ENCODE results near the gene RNF11. TPM values are rescaled to one million over a fixed set of nuclear protein-coding genes. Genes with fewer than 3 reads are reported as not detected.
"Not testable (repeated sequence)": the region's sequence is repeated elsewhere in the genome, so short reads cannot be mapped to it uniquely, and the experiment has no call there.

RNF11 gene
- total RNA-seq, 1 donor from 2014 or later: 94.0 TPM

- intact Hi-C loops (cut with DNase I): no loop called here
- DNase-seq: no peak
- H3K4me3 ChIP-seq: no peak overlapping the region
Observed at GRCh38 chr1:51214615-51215131, 21.4 kb upstream of the RNF11 start.

GRCh38 chr1:51215169-51215568 is 20.9 kb upstream of the RNF11 start:
- ATAC-seq (no peak), DNase-seq (no peak)
- H3K27ac ChIP-seq: no peak overlapping the region
- no peaks in the 10 kb centered on the region for H3K27me3 ChIP-seq
- intact Hi-C loops (cut with DNase I): no loop called here
- H3K4me3 ChIP-seq: no peak overlapping the region
- no peaks in the 10 kb centered on the region for H3K9me3 ChIP-seq
- no peaks in the 10 kb centered on the region for H3K36me3 ChIP-seq
- peaks cover 9% of the 10 kb centered on the region for H3K4me1 ChIP-seq
- no peak for TF ChIP-seq CTCF (IDR thresholded peaks at IDR 0.05)

More at GRCh38 chr1:51214615-51215131, 21.4 kb upstream of the RNF11 start:
- Histone ChIP-seq H3K27ac (no peak overlapping the region), H3K36me3 (no peaks in the 10 kb centered on the region), H3K27me3 (no peaks in the 10 kb centered on the region), H3K4me1 (peaks cover 9% of the 10 kb centered on the region), H3K9me3 (no peaks in the 10 kb centered on the region)
- no peak for TF ChIP-seq CTCF (IDR thresholded peaks at IDR 0.05)
- no peak for ATAC-seq

- intact Hi-C loops (cut with DNase I): no loop called here
- Histone ChIP-seq H3K9me3 (no peaks in the 10 kb centered on the region), H3K4me1 (peaks cover 9% of the 10 kb centered on the region), H3K36me3 (no peaks in the 10 kb centered on the region), H3K27ac (no peak overlapping the region), H3K4me3 (no peak overlapping the region), H3K27me3 (no peaks in the 10 kb centered on the region)
- ATAC-seq: no peak
- TF ChIP-seq CTCF (IDR thresholded peaks at IDR 0.05): no peak
- no peak for DNase-seq
Observed at GRCh38 chr1:51216631-51217030, 19.4 kb upstream of the RNF11 start.

GRCh38 chr1:51217101-51217500 is 19.0 kb upstream of the RNF11 start:
- DNase-seq (no peak), ATAC-seq (no peak)
- Histone ChIP-seq H3K4me1 (peaks cover 9% of the 10 kb centered on the region), H3K9me3 (no peaks in the 10 kb centered on the region), H3K36me3 (no peaks in the 10 kb centered on the region), H3K27me3 (no peaks in the 10 kb centered on the region), H3K27ac (no peak overlapping the region), H3K4me3 (no peak overlapping the region)
- intact Hi-C loops (cut with DNase I): no loop called here
- no peak for TF ChIP-seq CTCF (IDR thresholded peaks at IDR 0.05)

- no peak overlapping the region for H3K4me3 ChIP-seq
- DNase-seq (no peak), ATAC-seq (no peak)
- H3K9me3 ChIP-seq: no peaks in the 10 kb centered on the region
- H3K4me1 ChIP-seq: peaks cover 9% of the 10 kb centered on the region
- H3K27ac ChIP-seq: no peak overlapping the region
- H3K36me3 ChIP-seq: no peaks in the 10 kb centered on the region
- TF ChIP-seq CTCF (IDR thresholded peaks at IDR 0.05): no peak
- intact Hi-C loops (cut with DNase I): no loop called here
- H3K27me3 ChIP-seq: no peaks in the 10 kb centered on the region
Observed at GRCh38 chr1:51218570-51218969, 17.5 kb upstream of the RNF11 start.

- no peak for ATAC-seq
- no peak for DNase-seq
- no peak overlapping the region for H3K4me3 ChIP-seq
- peaks cover 7% of the 10 kb centered on the region for H3K4me1 ChIP-seq
- H3K36me3 ChIP-seq: no peaks in the 10 kb centered on the region
- no peaks in the 10 kb centered on the region for H3K9me3 ChIP-seq
- TF ChIP-seq CTCF (IDR thresholded peaks at IDR 0.05): no peak
- no peaks in the 10 kb centered on the region for H3K27me3 ChIP-seq
- intact Hi-C loops (cut with DNase I): no loop called here
- H3K27ac ChIP-seq: no peak overlapping the region
Observed at GRCh38 chr1:51219022-51219421, 17.1 kb upstream of the RNF11 start.

GRCh38 chr1:51221529-51221928 is 14.5 kb upstream of the RNF11 start:
- ATAC-seq; H3K9me3 ChIP-seq; H3K36me3 ChIP-seq; H3K4me3 ChIP-seq; intact Hi-C loops (cut with DNase I); H3K27me3 ChIP-seq; DNase-seq; H3K4me1 ChIP-seq; H3K27ac ChIP-seq: not testable (repeated sequence)
